SK-N-MC (cell line): ENCODE measurements around the gene PNCK.

Experiments
- EZH2 ChIP-seq: fragments of 200-600 bp; sonication (generic); IDR thresholded peaks from one replicate; pipeline ENCODE4 v1.6.1; 2017; ENCODE audit warnings: antibody characterized with exemption
- FOXP2 ChIP-seq: optimal IDR thresholded peaks from 2 replicates; pipeline ENCODE3; 2011; ENCODE audit warnings: mild to moderate bottlenecking, moderate library complexity; ENCODE audit not compliant: insufficient read depth; ENCODE audit errors: extremely low read length, control extremely low read depth
- POLR2AphosphoS5 ChIP-seq: IDR thresholded peaks from 2 replicates; pipeline ENCODE4 v1.6.1; 2012; ENCODE audit warnings: mild to moderate bottlenecking, low read depth, low read length, borderline replicate concordance

- TF ChIP-seq EZH2 (no peak), POLR2AphosphoS5 (no peak), FOXP2 (no peak)
Observed at GRCh38 chrX:153669901-153670731, 3.5 kb downstream of the PNCK start.
